ENCODE data around the gene TBL1XR1.

Gene TBL1XR1

DNA sequence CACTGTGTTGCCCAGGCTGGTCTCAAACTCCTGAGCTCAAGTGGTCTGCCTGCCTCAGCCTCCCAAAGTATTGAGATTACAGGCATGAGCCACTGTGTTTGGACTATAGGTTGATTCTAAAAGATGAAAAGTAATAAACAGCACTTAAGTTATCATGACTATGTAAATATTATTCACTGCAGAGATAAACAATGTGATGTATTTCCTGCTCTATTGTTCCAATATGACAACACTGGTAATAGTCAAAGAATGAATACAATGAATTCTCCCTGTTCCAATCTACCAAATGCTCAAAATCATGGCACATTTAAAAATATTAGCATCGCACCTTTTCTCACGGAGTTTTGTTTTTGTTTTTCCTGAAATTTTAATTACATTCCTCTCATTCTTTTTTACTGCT, 36.8 kb upstream of the TBL1XR1 start:
- H3K4me3 ChIP-seq (ENCODE audit: insufficient read depth, low read length, poor library complexity, severe bottlenecking): no peak overlapping the region
- no peaks in the 10 kb centered on the region for H3F3A ChIP-seq (ENCODE audit: insufficient read depth)
- H4K20me1 ChIP-seq (ENCODE audit: low read depth, low read length): no peaks in the 10 kb centered on the region
- no peak overlapping the region for H3K9ac ChIP-seq (ENCODE audit: low read length)
- H3K4me2 ChIP-seq (ENCODE audit: low read depth, low read length, poor library complexity, severe bottlenecking): no peak overlapping the region
- no peaks in the 10 kb centered on the region for H3K9me2 ChIP-seq (replicated peaks; ENCODE audit: insufficient read depth, low read length)
- no peaks in the 10 kb centered on the region for H3K79me2 ChIP-seq (ENCODE audit: insufficient read depth, low read length)
- no peaks in the 10 kb centered on the region for H3K36me3 ChIP-seq (ENCODE audit: low read length)
- H2AFZ ChIP-seq (ENCODE audit: low read depth, low read length, severe bottlenecking): no peak overlapping the region
- no peak overlapping the region for H3K27ac ChIP-seq (ENCODE audit: low read depth, low read length)
- H3K9me3 ChIP-seq (ENCODE audit: insufficient read depth, low read length): no peaks in the 10 kb centered on the region
- H3K27me3 ChIP-seq (ENCODE audit: low read length): no peaks in the 10 kb centered on the region
- no peak for TF ChIP-seq EZH2phosphoT487 (conservative IDR thresholded peaks at IDR 0.05; ENCODE audit: low read length)
- TF ChIP-seq, protein P1, sequence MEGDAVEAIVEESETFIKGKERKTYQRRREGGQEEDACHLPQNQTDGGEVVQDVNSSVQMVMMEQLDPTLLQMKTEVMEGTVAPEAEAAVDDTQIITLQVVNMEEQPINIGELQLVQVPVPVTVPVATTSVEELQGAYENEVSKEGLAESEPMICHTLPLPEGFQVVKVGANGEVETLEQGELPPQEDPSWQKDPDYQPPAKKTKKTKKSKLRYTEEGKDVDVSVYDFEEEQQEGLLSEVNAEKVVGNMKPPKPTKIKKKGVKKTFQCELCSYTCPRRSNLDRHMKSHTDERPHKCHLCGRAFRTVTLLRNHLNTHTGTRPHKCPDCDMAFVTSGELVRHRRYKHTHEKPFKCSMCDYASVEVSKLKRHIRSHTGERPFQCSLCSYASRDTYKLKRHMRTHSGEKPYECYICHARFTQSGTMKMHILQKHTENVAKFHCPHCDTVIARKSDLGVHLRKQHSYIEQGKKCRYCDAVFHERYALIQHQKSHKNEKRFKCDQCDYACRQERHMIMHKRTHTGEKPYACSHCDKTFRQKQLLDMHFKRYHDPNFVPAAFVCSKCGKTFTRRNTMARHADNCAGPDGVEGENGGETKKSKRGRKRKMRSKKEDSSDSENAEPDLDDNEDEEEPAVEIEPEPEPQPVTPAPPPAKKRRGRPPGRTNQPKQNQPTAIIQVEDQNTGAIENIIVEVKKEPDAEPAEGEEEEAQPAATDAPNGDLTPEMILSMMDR (IDR thresholded peaks at IDR 0.05; ENCODE audit: insufficient read depth, low read length, poor library complexity, severe bottlenecking): no peak

DNA sequence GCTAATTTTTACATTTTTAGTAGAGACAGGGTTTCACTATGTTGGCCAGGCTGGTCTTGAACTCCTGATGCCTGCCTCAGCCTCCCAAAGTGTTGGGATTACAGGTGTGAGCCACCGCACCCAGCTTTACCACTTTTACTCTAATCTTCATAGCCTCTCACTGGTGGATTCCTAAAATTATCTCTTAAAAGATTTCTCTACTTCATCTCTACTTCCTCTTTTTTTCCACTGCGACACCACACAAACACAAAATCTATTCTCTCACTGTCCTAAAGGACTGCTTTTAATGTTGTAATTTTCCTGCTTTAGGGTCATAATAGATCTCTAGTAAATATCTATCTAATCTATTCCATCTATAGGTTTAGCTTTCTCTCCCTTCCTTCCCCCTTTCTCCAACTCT, 34.0 kb upstream of the TBL1XR1 start:
- Histone ChIP-seq H3K79me2 (ENCODE audit: insufficient read depth, low read length) (no peaks in the 10 kb centered on the region), H3K9me3 (ENCODE audit: insufficient read depth, low read length) (no peaks in the 10 kb centered on the region), H3K4me2 (ENCODE audit: low read depth, low read length, poor library complexity, severe bottlenecking) (no peak overlapping the region), H3K9me2 (replicated peaks; ENCODE audit: insufficient read depth, low read length) (no peaks in the 10 kb centered on the region), H4K20me1 (ENCODE audit: low read depth, low read length) (no peaks in the 10 kb centered on the region), H2AFZ (ENCODE audit: low read depth, low read length, severe bottlenecking) (no peak overlapping the region), H3F3A (ENCODE audit: insufficient read depth) (no peaks in the 10 kb centered on the region), H3K27me3 (ENCODE audit: low read length) (no peaks in the 10 kb centered on the region), H3K27ac (ENCODE audit: low read depth, low read length) (no peak overlapping the region), H3K4me3 (ENCODE audit: insufficient read depth, low read length, poor library complexity, severe bottlenecking) (no peak overlapping the region), H3K36me3 (ENCODE audit: low read length) (no peaks in the 10 kb centered on the region), H3K9ac (ENCODE audit: low read length) (no peak overlapping the region)
- TF ChIP-seq EZH2phosphoT487 (conservative IDR thresholded peaks at IDR 0.05; ENCODE audit: low read length): no peak
- TF ChIP-seq, protein P1 (IDR thresholded peaks at IDR 0.05; ENCODE audit: insufficient read depth, low read length, poor library complexity, severe bottlenecking): no peak

DNA sequence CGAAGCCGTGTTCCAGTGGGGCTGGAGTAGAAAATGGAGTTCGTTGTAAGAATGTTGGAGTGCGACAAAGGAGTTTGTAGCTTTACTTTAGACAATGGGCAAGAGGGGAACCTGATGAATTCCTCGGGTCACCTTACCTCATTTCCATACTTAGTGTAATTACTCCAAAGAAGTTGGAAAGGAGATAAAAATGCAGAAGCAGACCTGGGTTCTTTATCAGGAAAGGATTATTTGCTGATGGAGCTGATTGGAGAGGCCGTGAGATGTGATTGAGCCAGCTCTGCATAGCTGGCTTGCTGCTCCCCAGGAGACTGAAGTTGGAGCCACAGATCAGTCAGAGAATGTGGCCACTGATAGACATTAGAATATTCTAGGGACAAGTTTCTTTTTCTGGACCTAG, 33.4 kb upstream of the TBL1XR1 start:
- H3K36me3 ChIP-seq (ENCODE audit: low read length): no peaks in the 10 kb centered on the region
- H3K79me2 ChIP-seq (ENCODE audit: insufficient read depth, low read length): no peaks in the 10 kb centered on the region
- H3K9me3 ChIP-seq (ENCODE audit: insufficient read depth, low read length): no peaks in the 10 kb centered on the region
- H3K4me2 ChIP-seq (ENCODE audit: low read depth, low read length, poor library complexity, severe bottlenecking): no peak overlapping the region
- TF ChIP-seq, protein P1 (IDR thresholded peaks at IDR 0.05; ENCODE audit: insufficient read depth, low read length, poor library complexity, severe bottlenecking): no peak
- TF ChIP-seq EZH2phosphoT487 (conservative IDR thresholded peaks at IDR 0.05; ENCODE audit: low read length): no peak
- H3K27ac ChIP-seq (ENCODE audit: low read depth, low read length): no peak overlapping the region
- no peaks in the 10 kb centered on the region for H3K9me2 ChIP-seq (replicated peaks; ENCODE audit: insufficient read depth, low read length)
- H4K20me1 ChIP-seq (ENCODE audit: low read depth, low read length): no peaks in the 10 kb centered on the region
- H2AFZ ChIP-seq (ENCODE audit: low read depth, low read length, severe bottlenecking): no peak overlapping the region
- no peak overlapping the region for H3K9ac ChIP-seq (ENCODE audit: low read length)
- no peaks in the 10 kb centered on the region for H3F3A ChIP-seq (ENCODE audit: insufficient read depth)
- H3K4me3 ChIP-seq (ENCODE audit: insufficient read depth, low read length, poor library complexity, severe bottlenecking): no peak overlapping the region
- no peaks in the 10 kb centered on the region for H3K27me3 ChIP-seq (ENCODE audit: low read length)
